Neuronal stem cell (in vitro differentiated cells): ENCODE results near the gene PDE8A.

ENCODE experiments used
- DNase-seq: peaks from one replicate; pipeline ENCODE4 v3.0.0-alpha.2; 2013; ENCODE audit warnings: low spot score
- H2AFZ ChIP-seq: one replicate; pipeline ENCODE4 v1.6.1; 2013; ENCODE audit warnings: mild to moderate bottlenecking, low read length, inconsistent platforms
- H2AK5ac ChIP-seq: 2 replicates; pipeline ENCODE4 v1.6.1; 2013; ENCODE audit warnings: low read depth, mild to moderate bottlenecking, inconsistent platforms, low read length, moderate library complexity, mixed read lengths
- H2BK120ac ChIP-seq: 2 replicates; pipeline ENCODE4 v1.6.1; 2013; ENCODE audit warnings: low read depth, mild to moderate bottlenecking, inconsistent platforms, low read length, moderate library complexity, mixed read lengths
- H2BK12ac ChIP-seq: one replicate; pipeline ENCODE4 v1.6.1; 2013; ENCODE audit warnings: low read length, inconsistent platforms
- H2BK15ac ChIP-seq: 2 replicates; pipeline ENCODE4 v1.6.1; 2013; ENCODE audit warnings: mild to moderate bottlenecking, low read length, inconsistent platforms, mixed read lengths
- H2BK5ac ChIP-seq: one replicate; pipeline ENCODE4 v1.6.1; 2013; ENCODE audit warnings: inconsistent platforms, mild to moderate bottlenecking, low read length, moderate library complexity
- H3K14ac ChIP-seq: one replicate; pipeline ENCODE4 v1.6.1; 2013; ENCODE audit warnings: low read length, inconsistent platforms
- H3K18ac ChIP-seq: 2 replicates; pipeline ENCODE4 v1.6.1; 2013; ENCODE audit warnings: low read length, inconsistent platforms
- H3K23ac ChIP-seq: 2 replicates; pipeline ENCODE4 v1.6.1; 2013; ENCODE audit warnings: low read depth, mild to moderate bottlenecking, mixed read lengths, low read length, inconsistent platforms; ENCODE audit not compliant: poor library complexity
- H3K27ac ChIP-seq: replicated peaks from 3 replicates; pipeline ENCODE4 v1.5.1; 2013; ENCODE audit warnings: low read length, inconsistent platforms
- H3K27me3 ChIP-seq, 3 experiments: 2 replicates each; pipeline ENCODE4 v1.6.1; 2013; ENCODE audit warnings: low read length in 3 of 3, mild to moderate bottlenecking in 2 of 3, inconsistent platforms in 1 of 3, low read depth in 1 of 3, mixed read lengths in 1 of 3, moderate library complexity in 1 of 3; ENCODE audit not compliant: control insufficient read depth in 3 of 3, insufficient read depth in 3 of 3
- H3K36me3 ChIP-seq, 2 donors: replicated peaks in 1 of 2; 2 replicates each; pipeline ENCODE4 v1.6.1; 2013; ENCODE audit warnings: low read length in 2 of 2; ENCODE audit not compliant: control insufficient read depth in 2 of 2, insufficient read depth in 2 of 2
- H3K4ac ChIP-seq: 2 replicates; pipeline ENCODE4 v1.6.1; 2013; ENCODE audit warnings: inconsistent platforms, mild to moderate bottlenecking, low read length, moderate library complexity
- H3K4me1 ChIP-seq, 2 donors: 1 replicate in 1 of 2; 2 replicates in 1 of 2; pipeline ENCODE4 v1.6.1; 2013; ENCODE audit warnings: low read length in 2 of 2, low read depth in 1 of 2; ENCODE audit not compliant: control insufficient read depth in 2 of 2, insufficient read depth in 1 of 2
- H3K4me2 ChIP-seq: one replicate; pipeline ENCODE4 v1.6.1; 2013; ENCODE audit warnings: mild to moderate bottlenecking, low read length, inconsistent platforms; ENCODE audit not compliant: insufficient read depth, poor library complexity, severe bottlenecking
- H3K4me3 ChIP-seq, 2 donors: 2 replicates each; pipeline ENCODE4 v1.5.1; 2013; ENCODE audit warnings: low read length in 2 of 2, mild to moderate bottlenecking in 2 of 2, inconsistent platforms in 1 of 2, moderate library complexity in 1 of 2
- H3K79me1 ChIP-seq: one replicate; pipeline ENCODE4 v1.6.1; 2013; ENCODE audit warnings: low read depth, mild to moderate bottlenecking, inconsistent platforms, low read length, moderate library complexity
- H3K9ac ChIP-seq: one replicate; pipeline ENCODE4 v1.6.1; 2013; ENCODE audit warnings: mild to moderate bottlenecking, low read depth, low read length, inconsistent platforms; ENCODE audit not compliant: poor library complexity
- H3K9me3 ChIP-seq, 2 donors: replicated peaks in 1 of 2; 2 replicates each; pipeline versions ENCODE3 to v1.6.1; 2013; ENCODE audit warnings: low read length in 2 of 2, mild to moderate bottlenecking in 2 of 2, inconsistent platforms in 1 of 2, low read depth in 1 of 2, mixed read lengths in 1 of 2, moderate library complexity in 1 of 2; ENCODE audit not compliant: control insufficient read depth in 2 of 2, insufficient read depth in 1 of 2
- H4K8ac ChIP-seq: one replicate; pipeline ENCODE4 v1.6.1; 2013; ENCODE audit warnings: low read depth, mild to moderate bottlenecking, inconsistent platforms, low read length, moderate library complexity
- H4K91ac ChIP-seq: one replicate; pipeline ENCODE4 v1.6.1; 2013; ENCODE audit warnings: low read length, low read depth, mild to moderate bottlenecking, inconsistent platforms; ENCODE audit not compliant: poor library complexity
- WGBS, 2 donors: extraction: QIAGEN DNeasy Blood & Tissue Kit; methylation state at CpG; one replicate each; pipeline ENCODE4 v1.1.7; 2013; ENCODE audit warnings: missing lambda C conversion rate in 2 of 2, mixed read lengths in 1 of 2; ENCODE audit not compliant: insufficient read length in 2 of 2, insufficient replicate concordance in 1 of 2; ENCODE audit errors: extremely low coverage in 2 of 2; 5-methylcytosine and 5-hydroxymethylcytosine counted together

The PDE8A gene

DNA sequence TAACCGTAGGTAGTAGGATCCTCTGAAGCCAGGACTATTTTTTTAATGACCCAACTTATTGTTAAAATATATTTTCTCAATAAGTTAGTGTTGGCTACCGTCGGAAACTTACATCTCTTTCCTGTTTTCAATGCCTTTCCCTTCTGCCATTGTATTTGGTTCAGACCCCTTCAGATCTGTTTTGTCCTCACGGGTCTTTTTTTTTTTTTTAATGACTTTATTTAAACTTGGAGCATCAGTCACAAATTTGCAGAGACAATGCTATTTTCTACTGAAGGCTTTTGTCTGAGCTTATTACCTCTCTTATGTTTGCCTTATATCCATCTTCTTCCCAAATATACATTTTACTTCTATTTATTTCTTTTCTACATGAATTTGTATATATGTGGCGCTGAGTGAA is 47.6 kb downstream of the PDE8A start:
- H3K23ac ChIP-seq, result no peak overlapping the region
- no peak overlapping the region for H3K4ac ChIP-seq
- no peak overlapping the region for H3K18ac ChIP-seq
- H3K79me1 ChIP-seq, result no peaks in the 10 kb centered on the region
- H4K91ac ChIP-seq, result no peak overlapping the region
- H3K4me2 ChIP-seq, result no peak overlapping the region
- peaks cover 2 to 3% of the 10 kb centered on the region in 2 donors for H3K4me1 ChIP-seq
- no CpG with 5 or more reads among the region's 5 CpGs for WGBS, 2 donors
- H2BK120ac ChIP-seq, result no peak overlapping the region
- H3K9ac ChIP-seq, result no peak overlapping the region
- H3K27me3 ChIP-seq, result no peaks in the 10 kb centered on the region
- no peak overlapping the region for H3K14ac ChIP-seq
- no peak overlapping the region for H2BK12ac ChIP-seq
- no peak overlapping the region for H3K27ac ChIP-seq
- H2BK15ac ChIP-seq, result no peak overlapping the region
- no peak overlapping the region for H3K4me3 ChIP-seq
- no peak for DNase-seq
- no peak overlapping the region for H2AK5ac ChIP-seq
- no peaks in the 10 kb centered on the region for H3K9me3 ChIP-seq
- H2BK5ac ChIP-seq, result no peak overlapping the region
- no peak overlapping the region for H4K8ac ChIP-seq
- no peak overlapping the region for H2AFZ ChIP-seq
- H3K36me3 ChIP-seq, result no peaks in the 10 kb centered on the region

DNA sequence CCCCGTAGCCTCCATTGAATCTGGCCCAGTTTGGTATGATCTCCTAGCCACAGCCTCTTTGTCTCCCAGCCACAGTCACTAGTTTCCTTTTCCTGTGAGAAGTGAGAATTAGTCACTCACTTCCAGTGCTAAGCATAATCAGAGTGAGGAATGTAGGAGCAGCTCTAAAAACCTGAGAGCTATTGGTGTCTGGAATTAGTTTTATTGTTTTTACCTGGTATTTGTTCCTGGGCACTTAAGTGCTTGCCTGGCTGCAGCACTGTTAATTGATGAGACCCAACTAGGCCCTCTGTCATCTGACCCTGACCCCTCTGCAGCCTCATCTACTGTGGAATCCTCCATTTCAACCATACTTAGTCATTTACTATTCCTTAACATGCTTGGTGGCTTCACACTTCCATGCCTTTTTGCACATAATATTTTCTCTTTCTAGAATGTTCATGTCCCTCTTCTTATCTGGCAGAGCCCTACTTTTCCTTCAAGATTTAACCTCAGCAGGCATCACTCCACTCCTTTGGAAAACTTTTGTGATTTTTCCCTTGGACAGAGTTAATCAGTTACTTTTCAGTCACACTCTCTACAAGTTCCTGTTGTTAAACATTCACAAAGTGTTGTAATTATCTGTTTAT is 48.8 kb downstream of the PDE8A start:
- no peak for DNase-seq
- no peak overlapping the region for H2BK120ac ChIP-seq
- H4K8ac ChIP-seq, result no peak overlapping the region
- no peak overlapping the region for H3K23ac ChIP-seq
- WGBS, 2 donors, result no CpG with 5 or more reads among the region's 1 CpG
- H3K27ac ChIP-seq, result no peak overlapping the region
- H3K18ac ChIP-seq, result no peak overlapping the region
- H3K36me3 ChIP-seq, result no peaks in the 10 kb centered on the region
- no peak overlapping the region for H2AK5ac ChIP-seq
- H3K4ac ChIP-seq, result no peak overlapping the region
- no peak overlapping the region for H2AFZ ChIP-seq
- no peak overlapping the region for H2BK12ac ChIP-seq
- no peaks in the 10 kb centered on the region for H3K27me3 ChIP-seq
- H3K79me1 ChIP-seq, result no peaks in the 10 kb centered on the region
- no peak overlapping the region for H2BK15ac ChIP-seq
- H3K4me1 ChIP-seq, result peaks cover 2 to 3% of the 10 kb centered on the region in 2 donors
- no peak overlapping the region for H3K4me3 ChIP-seq
- H2BK5ac ChIP-seq, result no peak overlapping the region
- H4K91ac ChIP-seq, result no peak overlapping the region
- H3K14ac ChIP-seq, result no peak overlapping the region
- H3K4me2 ChIP-seq, result no peak overlapping the region
- H3K9ac ChIP-seq, result no peak overlapping the region
- no peaks in the 10 kb centered on the region for H3K9me3 ChIP-seq

DNA sequence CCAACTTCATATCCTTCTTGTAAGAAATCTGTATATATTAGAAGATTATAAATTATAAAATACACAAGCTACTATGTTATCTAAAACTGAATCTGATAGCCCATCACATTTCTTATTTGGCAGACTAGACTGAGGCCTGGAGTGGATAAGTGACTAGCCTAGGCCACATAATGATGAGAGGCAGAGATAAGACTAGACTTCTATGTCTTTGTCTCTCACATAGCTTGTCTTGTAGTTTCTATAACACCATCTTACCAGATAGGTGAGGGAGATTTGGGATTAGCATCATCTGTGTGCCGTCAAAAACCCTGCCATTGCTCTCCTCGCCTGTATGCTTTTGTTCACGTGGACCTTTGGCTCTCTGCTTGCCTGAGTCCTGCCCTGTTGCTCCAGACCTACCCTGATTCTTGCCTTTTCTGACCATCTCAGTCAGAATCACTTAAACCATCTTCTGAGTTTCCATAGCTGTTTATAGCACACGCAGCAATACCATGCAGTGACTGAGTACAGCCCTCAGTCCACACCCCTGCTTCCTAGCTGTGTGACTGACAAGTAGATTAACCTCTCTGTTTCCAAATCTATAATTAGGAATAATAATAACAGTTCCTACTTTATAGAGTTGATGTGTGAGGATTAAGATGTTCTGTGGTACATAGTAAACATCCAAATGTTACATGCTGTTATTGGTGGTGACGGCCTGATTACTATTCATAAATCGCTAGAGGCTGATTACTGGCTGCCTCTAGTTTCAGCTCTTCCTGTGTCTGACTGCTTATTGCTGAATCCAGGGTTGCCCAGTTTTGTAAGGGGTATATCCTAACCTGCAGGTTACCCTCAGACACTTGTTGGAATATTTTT is 49.7 kb downstream of the PDE8A start:
- no peak overlapping the region for H3K9ac ChIP-seq
- no peaks in the 10 kb centered on the region for H3K9me3 ChIP-seq
- H3K27ac ChIP-seq, result no peak overlapping the region
- H4K91ac ChIP-seq, result no peak overlapping the region
- no peak for DNase-seq
- peaks cover 0 to 2% of the 10 kb centered on the region in 2 donors for H3K4me1 ChIP-seq
- no peak overlapping the region for H2BK15ac ChIP-seq
- H3K4me2 ChIP-seq, result no peak overlapping the region
- H3K23ac ChIP-seq, result no peak overlapping the region
- WGBS, 2 donors, result no CpG with 5 or more reads among the region's 6 CpGs
- H3K14ac ChIP-seq, result no peak overlapping the region
- no peaks in the 10 kb centered on the region for H3K27me3 ChIP-seq
- no peak overlapping the region for H2AK5ac ChIP-seq
- no peaks in the 10 kb centered on the region for H3K36me3 ChIP-seq
- H2BK12ac ChIP-seq, result no peak overlapping the region
- H3K79me1 ChIP-seq, result no peaks in the 10 kb centered on the region
- H2BK120ac ChIP-seq, result no peak overlapping the region
- no peak overlapping the region for H3K4me3 ChIP-seq
- H2AFZ ChIP-seq, result no peak overlapping the region
- H3K4ac ChIP-seq, result no peak overlapping the region
- H2BK5ac ChIP-seq, result no peak overlapping the region
- no peak overlapping the region for H4K8ac ChIP-seq
- no peak overlapping the region for H3K18ac ChIP-seq

DNA sequence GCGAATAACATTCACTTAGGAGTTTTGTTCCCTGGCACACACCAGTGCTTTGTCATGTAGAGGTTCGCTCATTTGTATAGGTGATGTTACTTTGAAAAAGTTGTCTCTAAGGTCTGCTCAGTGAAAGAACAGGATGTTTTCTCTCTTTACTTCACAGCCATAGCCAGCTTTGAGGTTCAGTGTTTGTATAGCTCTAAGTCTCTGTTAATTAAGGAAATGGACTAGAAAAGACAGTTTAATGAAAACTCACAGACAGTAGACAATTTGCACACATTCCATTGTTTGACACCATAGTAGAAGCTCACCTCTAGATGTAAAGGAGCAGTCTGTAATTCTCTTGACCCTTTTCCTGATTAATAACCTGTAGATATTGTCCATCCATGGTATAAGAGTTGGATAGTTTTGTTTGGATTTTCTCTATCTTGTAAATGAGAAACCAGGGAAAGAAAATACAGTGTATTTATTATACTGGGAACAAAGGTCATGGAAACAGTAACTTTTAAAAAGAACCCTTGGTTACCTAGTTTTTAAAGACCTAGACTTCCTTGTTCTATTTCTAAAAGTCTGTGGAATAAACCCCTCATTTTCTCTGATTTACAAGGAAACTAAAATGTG is 50.4 kb downstream of the PDE8A start:
- Histone ChIP-seq H3K4me3 (no peak overlapping the region), H3K23ac (no peak overlapping the region), H3K36me3 (no peaks in the 10 kb centered on the region), H4K91ac (no peak overlapping the region), H2AFZ (no peak overlapping the region), H3K27ac (no peak overlapping the region), H2BK12ac (no peak overlapping the region), H2BK15ac (no peak overlapping the region), H4K8ac (no peak overlapping the region), H3K4ac (no peak overlapping the region), H2AK5ac (no peak overlapping the region), H3K9ac (no peak overlapping the region), H3K9me3 (no peaks in the 10 kb centered on the region), H3K4me2 (no peak overlapping the region), H2BK5ac (no peak overlapping the region), H3K14ac (no peak overlapping the region), H3K79me1 (no peaks in the 10 kb centered on the region), H3K4me1 (peaks cover 0 to 2% of the 10 kb centered on the region in 2 donors), H2BK120ac (no peak overlapping the region), H3K18ac (no peak overlapping the region), H3K27me3 (no peaks in the 10 kb centered on the region)
- DNase-seq, result no peak
- no CpG with 5 or more reads among the region's 2 CpGs for WGBS, 2 donors
